ENCODE measurements around the gene SOX6.

SOX6 gene

GRCh38 chr11:16363706-16364105 is 7.4 kb upstream of the SOX6 start:
- no peak for DNase-seq

- DNase-seq: no peak
Observed at GRCh38 chr11:16361108-16361865, 4.9 kb upstream of the SOX6 start.

- no peak for DNase-seq
Observed at GRCh38 chr11:16359369-16359768, 3.0 kb upstream of the SOX6 start.

GRCh38 chr11:16358726-16359125 is 2.4 kb upstream of the SOX6 start:
- DNase-seq: no peak

GRCh38 chr11:16357775-16358174 is 1.4 kb upstream of the SOX6 start:
- DNase-seq: no peak

- DNase-seq: peak; percentile 51
Observed at GRCh38 chr11:16356761-16357393, 531 bp upstream of the SOX6 start.

- DNase-seq: no peak
Observed at GRCh38 chr11:16352707-16353106, 3.6 kb downstream of the SOX6 start.

GRCh38 chr11:16350125-16350524 is 6.2 kb downstream of the SOX6 start:
- DNase-seq: no peak

- DNase-seq: no peak
Observed at GRCh38 chr11:16347928-16348685, 8.2 kb downstream of the SOX6 start.

GRCh38 chr11:16346975-16347374 is 9.4 kb downstream of the SOX6 start:
- no peak for DNase-seq

GRCh38 chr11:16341853-16342252 is 14.5 kb downstream of the SOX6 start:
- no peak for DNase-seq

GRCh38 chr11:16338393-16338792 is 18.0 kb downstream of the SOX6 start:
- no peak for DNase-seq

- no peak for DNase-seq
Observed at GRCh38 chr11:16337421-16338213, 18.7 kb downstream of the SOX6 start.

- no peak for DNase-seq
Observed at GRCh38 chr11:16336721-16337120, 19.6 kb downstream of the SOX6 start.

GRCh38 chr11:16336204-16336603 is 20.1 kb downstream of the SOX6 start:
- no peak for DNase-seq

- DNase-seq: no peak
Observed at GRCh38 chr11:16335236-16335962, 20.9 kb downstream of the SOX6 start.

- no peak for DNase-seq
Observed at GRCh38 chr11:16326679-16327297, 29.6 kb downstream of the SOX6 start.

GRCh38 chr11:16322190-16322589 is 34.2 kb downstream of the SOX6 start:
- no peak for DNase-seq

- no peak for DNase-seq
Observed at GRCh38 chr11:16321148-16321547, 35.2 kb downstream of the SOX6 start.

- no peak for DNase-seq
Observed at GRCh38 chr11:16318320-16318719, 38.0 kb downstream of the SOX6 start.

- DNase-seq: no peak
Observed at GRCh38 chr11:16317712-16318111, 38.6 kb downstream of the SOX6 start.

- no peak for DNase-seq
Observed at GRCh38 chr11:16313846-16314245, 42.5 kb downstream of the SOX6 start.

All from right forelimb (tissue), 1 donor.